Measurements from ENCODE around the gene TAAR9. TPM values are rescaled to one million over a fixed set of nuclear protein-coding genes. Genes with fewer than 3 reads are reported as not detected.

Gene TAAR9
- total RNA-seq, 2 donors from 2014 or later = not detected

DNA sequence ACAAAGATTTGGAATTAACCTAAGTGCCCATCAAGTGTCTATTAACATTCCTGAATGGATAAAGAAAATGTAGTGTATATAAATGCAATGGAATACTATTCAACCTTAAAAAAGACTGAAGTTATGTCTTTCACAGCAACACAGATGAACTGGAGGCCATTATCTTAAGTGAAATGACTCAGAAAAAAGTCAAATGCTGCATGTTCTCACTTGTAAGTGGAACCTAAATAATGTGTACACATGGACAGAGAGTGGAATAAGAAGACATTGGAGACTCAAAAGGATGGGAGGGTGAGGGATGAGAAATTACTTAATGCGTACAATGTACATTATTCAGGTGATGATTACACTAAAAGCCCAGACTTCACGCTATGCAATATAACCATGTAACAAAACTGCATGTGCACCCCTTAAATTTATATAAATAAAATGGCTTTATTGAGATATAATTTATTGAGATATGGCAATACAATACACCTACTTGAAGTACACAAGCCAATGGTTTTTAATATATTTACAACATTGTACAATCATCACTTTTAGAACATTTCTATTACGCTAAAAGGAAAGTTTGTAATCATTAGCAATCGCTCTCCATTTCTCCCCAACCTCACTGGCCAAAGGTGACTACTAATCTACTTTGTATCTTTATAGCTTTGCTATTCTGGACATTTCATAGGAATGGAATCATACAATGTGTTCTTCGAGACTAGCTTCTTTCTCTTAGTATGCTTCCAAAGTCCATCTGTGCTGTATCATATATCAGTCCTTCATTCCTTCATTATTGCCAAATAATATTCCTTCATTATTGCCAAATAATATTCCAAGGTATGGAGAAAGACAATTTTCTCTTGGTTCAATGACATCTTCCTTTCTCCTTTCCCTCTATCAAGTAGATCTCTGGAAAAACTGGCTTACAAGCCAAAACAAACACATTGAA lies 30.9 kb upstream of the TAAR9 start:
- Mint-ChIP-seq H3K4me1 (peaks cover 25% of the 10 kb centered on the region), H3K27me3 (no peaks in the 10 kb centered on the region), H3K36me3 (ENCODE audit: low read depth) (peaks cover 34% of the 10 kb centered on the region), H3K9me3 (no peaks in the 10 kb centered on the region), H3K27ac (no peak overlapping the region), H3K4me3 (no peak overlapping the region)
- ATAC-seq (replicated peaks) = no peak

DNA sequence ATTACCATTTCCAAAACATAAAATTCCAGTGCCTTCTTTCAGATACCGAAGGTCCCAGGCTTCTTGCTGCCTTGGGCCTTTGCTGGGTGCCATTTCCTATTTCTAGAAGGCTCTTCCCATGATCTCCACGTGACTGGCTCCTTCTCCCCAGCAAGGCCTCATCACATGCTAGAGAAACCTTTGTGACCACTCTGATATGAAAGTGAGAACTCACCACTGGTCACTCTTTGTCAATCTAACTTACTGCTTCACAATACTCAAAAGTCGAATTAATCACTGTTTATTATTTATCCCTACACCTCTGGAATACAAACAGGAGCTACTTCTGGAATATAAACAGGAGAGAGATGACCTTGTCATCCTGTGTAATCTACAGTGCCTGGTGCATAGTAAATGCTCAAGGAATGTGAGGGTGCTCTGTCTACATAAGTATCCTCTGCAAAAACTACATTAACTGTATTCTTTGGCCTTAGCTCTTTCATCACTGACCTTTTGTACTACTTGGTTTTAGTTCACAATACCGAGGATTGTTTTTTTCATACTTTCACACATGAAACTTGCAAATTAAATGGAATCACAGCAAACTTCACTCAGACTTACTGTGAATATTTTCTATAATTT lies 26.8 kb upstream of the TAAR9 start:
- ATAC-seq (replicated peaks) = no peak
- no peak overlapping the region for H3K27ac Mint-ChIP-seq
- peaks cover 15% of the 10 kb centered on the region for H3K36me3 Mint-ChIP-seq (ENCODE audit: low read depth)
- no peaks in the 10 kb centered on the region for H3K9me3 Mint-ChIP-seq
- peak overlapping the region; percentile 96 for H3K4me3 Mint-ChIP-seq
- no peaks in the 10 kb centered on the region for H3K27me3 Mint-ChIP-seq
- H3K4me1 Mint-ChIP-seq = peaks cover 23% of the 10 kb centered on the region

DNA sequence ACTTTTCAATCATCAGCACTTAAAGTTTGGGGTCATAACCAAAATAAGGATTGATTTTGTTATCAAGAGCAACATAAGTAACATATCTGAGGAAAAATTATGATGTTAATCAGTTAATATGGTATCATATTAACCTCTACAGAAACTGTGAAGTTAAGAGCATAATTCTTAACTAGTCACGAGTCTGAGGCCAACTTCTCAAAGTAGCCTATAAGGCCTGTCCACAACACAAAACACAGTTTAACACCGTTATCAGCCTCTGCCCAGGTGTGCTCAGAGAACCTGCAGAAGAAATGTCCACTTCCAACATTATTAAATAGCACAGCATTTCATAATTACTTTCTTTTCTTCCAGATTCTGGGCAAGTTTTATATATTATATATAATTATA lies 26.3 kb upstream of the TAAR9 start:
- no peaks in the 10 kb centered on the region for H3K27me3 Mint-ChIP-seq
- no peaks in the 10 kb centered on the region for H3K9me3 Mint-ChIP-seq

DNA sequence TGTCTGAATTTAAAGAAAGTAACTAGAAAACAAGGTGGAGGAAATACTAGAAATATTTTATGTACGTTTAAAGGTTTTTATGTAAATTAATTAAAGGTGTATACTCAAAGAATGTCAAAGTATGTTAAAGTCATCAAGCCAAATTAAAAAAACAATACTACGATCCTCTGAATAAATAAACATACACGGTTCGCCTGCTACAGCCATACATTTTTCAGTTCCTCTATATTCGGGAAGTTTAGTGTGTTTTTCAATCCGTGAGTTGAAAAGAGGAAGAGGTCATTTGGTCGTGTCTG lies 25.8 kb upstream of the TAAR9 start:
- no peaks in the 10 kb centered on the region for H3K27me3 Mint-ChIP-seq
- peaks cover 23% of the 10 kb centered on the region for H3K4me1 Mint-ChIP-seq
- no peaks in the 10 kb centered on the region for H3K9me3 Mint-ChIP-seq
- no peak for ATAC-seq (replicated peaks)
- peak overlapping the region; percentile 96 for H3K4me3 Mint-ChIP-seq
- H3K27ac Mint-ChIP-seq = no peak overlapping the region
- H3K36me3 Mint-ChIP-seq (ENCODE audit: low read depth) = peaks cover 15% of the 10 kb centered on the region

More for the DNA sequence above, 26.3 kb upstream of the TAAR9 start:
- peaks cover 15% of the 10 kb centered on the region for H3K36me3 Mint-ChIP-seq (ENCODE audit: low read depth)
- peak overlapping the region; percentile 96 for H3K4me3 Mint-ChIP-seq
- no peak overlapping the region for H3K27ac Mint-ChIP-seq
- ATAC-seq (replicated peaks) = no peak
- H3K4me1 Mint-ChIP-seq = peaks cover 23% of the 10 kb centered on the region

DNA sequence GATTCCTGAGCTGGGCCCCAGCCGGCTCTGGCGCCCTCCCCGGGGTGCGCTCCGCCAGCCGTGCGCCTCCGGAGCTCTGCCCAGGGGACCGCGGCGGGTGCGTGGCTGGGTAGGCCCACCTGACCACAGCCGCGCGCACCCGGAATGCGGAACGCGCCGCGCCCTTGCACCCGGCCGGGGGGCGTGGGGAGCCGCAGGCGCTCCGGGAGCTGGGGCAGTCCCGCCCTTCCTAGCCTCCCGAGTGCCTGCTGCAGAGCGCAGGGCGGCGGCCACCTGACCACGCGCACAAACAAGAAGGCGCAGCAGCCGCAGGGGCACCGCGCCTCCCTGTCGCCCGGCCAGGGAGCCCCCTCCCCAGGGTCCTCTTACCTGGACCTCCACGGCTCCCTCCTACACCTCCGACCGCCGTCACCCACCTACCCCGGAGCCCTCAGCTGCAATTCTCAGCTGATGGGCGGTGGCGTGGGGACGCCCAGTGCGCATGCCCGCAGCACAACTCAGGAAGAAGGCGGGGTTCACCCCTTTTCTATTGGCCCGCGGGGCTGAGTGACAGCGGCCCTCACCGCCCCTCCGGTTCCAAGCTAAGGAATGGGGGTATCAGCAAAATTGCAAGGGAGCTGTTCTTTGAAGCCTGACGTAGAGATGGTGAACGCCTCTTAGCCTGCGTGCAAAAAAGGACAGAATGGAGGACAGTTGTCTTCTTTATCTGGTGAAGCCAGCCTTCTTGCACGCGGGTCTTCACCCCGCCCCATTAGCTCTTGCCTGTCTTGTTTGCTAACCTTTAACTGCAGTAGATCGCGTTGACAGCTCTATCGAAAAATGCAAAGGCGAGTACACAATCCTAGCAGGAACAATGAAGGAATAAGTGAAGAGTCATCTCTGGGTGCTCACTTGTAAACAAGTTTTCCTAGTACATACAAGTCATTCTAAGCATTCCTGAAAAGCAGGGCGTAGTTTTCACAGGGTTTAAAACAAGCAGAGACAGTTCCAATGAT lies 25.1 kb upstream of the TAAR9 start, which contains the start of gene STX7:
TSS of gene STX7 (minus strand) at position 479 of the 995 bp plus-strand sequence. CDS start 9,586 bp downstream, outside the sequence.
- Mint-ChIP-seq H3K27me3 (no peaks in the 10 kb centered on the region), H3K27ac (peak within 1 kb of the TSS; percentile 87), H3K36me3 (ENCODE audit: low read depth) (peaks cover 10% of the 10 kb centered on the region), H3K4me3 (peak within 1 kb of the TSS; percentile 96), H3K9me3 (no peaks in the 10 kb centered on the region), H3K4me1 (peaks cover 16% of the 10 kb centered on the region)
- ATAC-seq (replicated peaks) = peak; percentile 97

DNA sequence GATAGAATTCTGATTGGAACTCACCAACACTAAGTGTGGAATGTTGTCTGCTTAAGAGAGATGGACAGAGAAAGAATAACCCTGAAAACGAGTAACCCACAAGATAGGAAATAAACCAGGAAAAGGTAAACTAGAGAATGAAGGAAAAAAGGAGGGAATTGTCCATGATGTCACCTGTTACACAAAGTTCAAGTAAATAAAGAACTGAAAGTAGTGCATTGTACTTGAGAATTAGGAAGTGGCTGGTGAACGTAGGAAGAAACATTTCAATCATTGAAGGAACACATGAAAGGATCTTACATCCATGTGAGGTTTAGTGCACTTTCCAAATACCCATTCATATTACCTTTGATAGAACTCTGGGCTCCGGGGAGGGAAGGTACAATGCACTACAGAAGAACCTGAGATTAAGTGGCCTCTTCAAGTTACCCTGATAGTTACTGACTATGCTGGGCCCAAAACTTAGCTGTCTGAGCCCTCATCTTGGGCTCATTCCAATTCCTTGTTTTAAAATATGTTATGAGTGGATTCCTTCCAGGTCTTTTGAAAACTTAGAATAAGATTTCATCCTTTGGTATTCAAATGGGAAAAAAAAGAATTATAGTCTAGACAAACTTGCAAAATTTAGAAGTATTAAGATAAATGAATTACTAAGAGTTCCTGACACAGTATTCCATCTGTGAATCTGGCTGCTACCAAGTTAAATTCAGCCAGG lies 24.1 kb upstream of the TAAR9 start:
- Mint-ChIP-seq H3K27ac (peak overlapping the region; percentile 87), H3K4me3 (peak overlapping the region; percentile 96), H3K27me3 (peaks cover 3% of the 10 kb centered on the region), H3K4me1 (peaks cover 15% of the 10 kb centered on the region), H3K36me3 (ENCODE audit: low read depth) (no peaks in the 10 kb centered on the region), H3K9me3 (no peaks in the 10 kb centered on the region)
- no peak for ATAC-seq (replicated peaks)

DNA sequence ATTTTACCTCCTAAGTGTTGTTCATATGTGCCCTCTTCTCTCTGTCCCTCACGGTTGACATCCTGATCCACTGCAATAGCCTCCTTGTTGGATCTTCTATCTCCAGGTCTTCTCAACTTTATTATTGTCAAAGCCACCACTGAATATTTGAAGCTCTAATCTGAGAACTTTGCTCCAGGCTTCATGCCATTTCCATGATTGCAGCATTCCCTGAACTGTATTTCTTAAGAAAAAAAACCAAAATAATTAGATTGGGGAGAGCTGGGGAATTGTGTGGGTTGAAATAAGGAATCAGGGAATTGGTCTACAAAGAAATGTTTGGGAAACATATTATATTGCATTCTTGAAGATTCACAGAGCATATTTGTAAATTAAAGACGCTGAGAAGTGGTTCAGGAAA lies 22.7 kb upstream of the TAAR9 start:
- Mint-ChIP-seq H3K27me3 (peaks cover 3% of the 10 kb centered on the region), H3K36me3 (ENCODE audit: low read depth) (no peaks in the 10 kb centered on the region), H3K27ac (no peak overlapping the region), H3K9me3 (no peaks in the 10 kb centered on the region), H3K4me3 (no peak overlapping the region), H3K4me1 (peaks cover 15% of the 10 kb centered on the region)
- ATAC-seq (replicated peaks) = no peak

DNA sequence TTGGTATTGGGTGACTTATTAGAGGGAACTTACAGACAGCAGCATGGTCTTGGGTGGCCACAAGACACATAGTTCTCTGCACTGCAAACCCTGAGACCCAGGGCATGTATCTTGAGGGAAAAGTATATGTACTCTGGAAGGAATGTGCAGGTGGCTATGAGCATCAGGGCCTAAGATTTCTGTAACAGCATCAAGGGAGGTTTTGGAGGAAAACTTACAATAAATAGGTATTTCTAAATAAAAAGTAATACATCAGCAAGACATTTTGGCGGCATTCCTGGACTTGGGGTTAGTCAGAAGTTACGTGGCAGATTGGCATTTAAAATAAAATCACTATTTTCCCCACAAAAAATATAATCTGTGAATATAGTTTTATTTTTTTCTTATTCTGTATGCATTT lies 17.1 kb upstream of the TAAR9 start:
- H3K4me1 Mint-ChIP-seq = no peaks in the 10 kb centered on the region
- peaks cover 33% of the 10 kb centered on the region for H3K27me3 Mint-ChIP-seq
- ATAC-seq (replicated peaks) = no peak
- H3K4me3 Mint-ChIP-seq = no peak overlapping the region
- H3K27ac Mint-ChIP-seq = no peak overlapping the region
- no peaks in the 10 kb centered on the region for H3K36me3 Mint-ChIP-seq (ENCODE audit: low read depth)
- H3K9me3 Mint-ChIP-seq = no peaks in the 10 kb centered on the region

DNA sequence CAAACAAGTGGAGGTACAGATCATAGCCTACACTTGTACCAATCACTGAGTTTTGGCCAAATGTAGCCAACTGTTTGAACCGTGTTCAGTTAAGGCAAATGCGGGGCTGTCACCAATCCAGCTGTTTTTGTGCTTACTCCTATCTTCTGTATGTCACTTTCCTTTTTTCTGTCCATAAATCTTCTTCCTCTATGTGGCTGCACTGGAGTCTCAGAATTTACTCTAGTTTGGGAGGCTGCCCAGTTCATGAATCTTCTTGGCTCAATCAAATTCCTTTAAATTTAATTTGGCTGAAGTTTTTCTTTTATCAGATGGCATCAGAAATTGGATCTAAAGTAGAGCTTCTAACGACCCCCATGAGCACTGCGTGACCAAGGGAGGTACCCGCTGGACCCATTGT lies 13.4 kb upstream of the TAAR9 start:
- Mint-ChIP-seq H3K27ac (no peak overlapping the region), H3K4me3 (no peak overlapping the region), H3K4me1 (no peaks in the 10 kb centered on the region), H3K36me3 (ENCODE audit: low read depth) (no peaks in the 10 kb centered on the region), H3K27me3 (peaks cover 43% of the 10 kb centered on the region), H3K9me3 (no peaks in the 10 kb centered on the region)
- ATAC-seq (replicated peaks) = no peak

DNA sequence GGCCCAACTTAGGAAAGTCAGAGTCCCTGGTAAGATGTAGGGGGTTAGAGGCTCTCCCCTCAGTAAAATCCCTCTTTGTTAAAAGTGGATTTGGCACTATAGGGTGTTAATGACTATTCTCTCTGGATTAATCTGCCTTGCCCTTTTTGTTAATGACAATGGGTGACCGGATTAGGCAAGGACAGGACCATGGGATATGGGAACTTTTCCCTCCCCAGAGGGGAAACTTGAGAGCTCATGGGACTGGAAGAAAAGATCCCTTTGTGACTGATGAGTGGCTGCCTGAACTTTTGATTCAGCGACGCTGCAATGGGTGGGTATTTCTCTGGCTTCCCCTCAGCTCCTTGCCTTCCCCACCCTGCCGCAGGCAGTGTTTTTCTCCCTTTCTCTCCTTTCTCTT lies 12.2 kb upstream of the TAAR9 start:
- Mint-ChIP-seq H3K4me3 (no peak overlapping the region), H3K4me1 (no peaks in the 10 kb centered on the region), H3K27ac (no peak overlapping the region), H3K27me3 (peaks cover 41% of the 10 kb centered on the region), H3K9me3 (no peaks in the 10 kb centered on the region), H3K36me3 (ENCODE audit: low read depth) (no peaks in the 10 kb centered on the region)
- ATAC-seq (replicated peaks) = no peak

DNA sequence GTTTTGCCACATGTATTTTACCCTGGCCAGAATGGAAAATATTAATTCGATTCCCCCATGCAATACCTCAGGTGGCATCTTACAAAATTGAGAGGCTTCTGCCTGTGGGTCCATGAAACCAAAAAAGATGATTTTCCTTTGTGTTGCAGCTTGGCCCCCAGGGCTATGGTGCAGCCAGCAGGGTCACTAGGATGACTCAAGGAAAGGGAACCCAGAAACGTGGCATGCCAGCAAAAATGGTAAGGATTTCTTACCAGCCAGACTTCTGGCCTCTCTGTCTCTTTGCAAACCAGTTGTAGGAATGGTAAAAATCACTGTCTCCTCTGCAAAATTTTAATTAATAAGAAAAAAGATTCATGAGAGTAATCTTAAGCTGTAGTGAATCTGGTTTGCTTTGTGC lies 11.6 kb upstream of the TAAR9 start:
- ATAC-seq (replicated peaks) = no peak
- Mint-ChIP-seq H3K4me3 (no peak overlapping the region), H3K27ac (no peak overlapping the region), H3K27me3 (peaks cover 39% of the 10 kb centered on the region), H3K9me3 (no peaks in the 10 kb centered on the region), H3K36me3 (ENCODE audit: low read depth) (no peaks in the 10 kb centered on the region), H3K4me1 (no peaks in the 10 kb centered on the region)

DNA sequence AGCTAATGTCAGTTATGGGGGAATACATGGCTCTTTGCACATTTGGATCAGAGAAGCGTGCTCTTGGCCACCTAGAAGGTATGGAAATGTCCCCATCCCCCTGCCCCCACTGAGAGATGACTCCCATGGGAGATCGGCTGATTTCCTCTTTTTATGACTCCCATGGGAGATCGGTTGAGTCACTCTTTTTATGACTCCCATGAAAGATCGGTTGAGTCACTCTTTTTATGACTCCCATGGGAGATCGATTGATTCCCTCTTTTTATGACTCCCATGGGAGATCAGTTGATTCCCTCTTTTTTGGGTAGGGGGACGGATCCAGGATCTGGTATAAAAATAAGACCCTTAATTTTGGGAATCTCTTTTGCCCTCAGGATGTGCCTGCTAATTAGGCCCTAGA lies 10.3 kb upstream of the TAAR9 start:
- no peaks in the 10 kb centered on the region for H3K9me3 Mint-ChIP-seq
- no peaks in the 10 kb centered on the region for H3K36me3 Mint-ChIP-seq (ENCODE audit: low read depth)
- H3K27ac Mint-ChIP-seq = no peak overlapping the region
- no peak for ATAC-seq (replicated peaks)
- H3K4me1 Mint-ChIP-seq = no peaks in the 10 kb centered on the region
- no peak overlapping the region for H3K4me3 Mint-ChIP-seq
- H3K27me3 Mint-ChIP-seq = peaks cover 34% of the 10 kb centered on the region

DNA sequence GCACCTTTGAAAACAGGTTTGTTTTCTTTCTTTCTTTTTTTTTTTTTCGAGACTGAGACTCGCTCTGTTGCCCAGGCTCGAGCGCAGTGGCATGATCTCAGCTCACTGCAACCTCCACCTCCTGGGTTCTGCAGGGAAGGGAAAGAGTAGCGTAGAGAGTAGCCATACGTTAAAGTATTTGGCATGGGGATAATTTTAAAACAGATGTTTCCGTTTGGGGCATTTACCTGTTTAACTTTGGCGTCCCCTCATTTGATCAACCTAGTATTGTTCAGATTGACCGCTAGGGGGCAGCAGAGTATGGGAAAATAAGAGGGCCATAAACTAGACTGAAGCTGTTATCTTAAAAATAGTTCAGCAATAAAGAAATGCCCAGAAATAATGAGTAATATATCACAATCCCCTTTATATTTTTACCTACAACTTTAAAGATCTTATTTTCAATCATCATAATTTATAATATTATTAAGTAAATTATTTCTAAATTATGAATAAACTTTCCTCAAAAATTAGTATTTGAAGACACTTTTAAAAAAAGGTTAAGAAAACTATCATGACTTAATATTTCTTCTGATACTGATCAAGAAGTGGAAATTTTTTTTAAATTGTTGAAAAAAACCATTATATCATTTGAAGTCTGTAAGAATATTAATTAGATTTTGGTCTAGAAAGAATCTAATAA lies 7.6 kb upstream of the TAAR9 start:
- peak; percentile 62 for ATAC-seq (replicated peaks)
- no peaks in the 10 kb centered on the region for H3K9me3 Mint-ChIP-seq
- no peak overlapping the region for H3K27ac Mint-ChIP-seq
- peaks cover 19% of the 10 kb centered on the region for H3K27me3 Mint-ChIP-seq
- H3K4me1 Mint-ChIP-seq = no peaks in the 10 kb centered on the region
- H3K4me3 Mint-ChIP-seq = no peak overlapping the region
- no peaks in the 10 kb centered on the region for H3K36me3 Mint-ChIP-seq (ENCODE audit: low read depth)

All from activated T-helper 17 cell treated with anti-CD3 and anti-CD28 coated beads, Interleukin-2, amount 50 U/mL, for 72 hours (primary cell).